Bone marrow (tissue), 2 donors: ENCODE results near the gene ZNF511.
"Not testable (repeated sequence)": the region's sequence is repeated elsewhere in the genome, so short reads cannot be mapped to it uniquely, and the experiment has no call there.

Source experiments
- DNase-seq, 2 donors: peaks; one replicate each; lab custom pipeline; 2025; lab: John Stamatoyannopoulos, UW

Gene ZNF511, protein sequence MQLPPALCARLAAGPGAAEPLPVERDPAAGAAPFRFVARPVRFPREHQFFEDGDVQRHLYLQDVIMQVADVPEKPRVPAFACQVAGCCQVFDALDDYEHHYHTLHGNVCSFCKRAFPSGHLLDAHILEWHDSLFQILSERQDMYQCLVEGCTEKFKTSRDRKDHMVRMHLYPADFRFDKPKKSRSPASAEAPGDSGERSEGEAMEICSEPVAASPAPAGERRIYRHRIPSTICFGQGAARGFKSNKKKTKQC

DNA sequence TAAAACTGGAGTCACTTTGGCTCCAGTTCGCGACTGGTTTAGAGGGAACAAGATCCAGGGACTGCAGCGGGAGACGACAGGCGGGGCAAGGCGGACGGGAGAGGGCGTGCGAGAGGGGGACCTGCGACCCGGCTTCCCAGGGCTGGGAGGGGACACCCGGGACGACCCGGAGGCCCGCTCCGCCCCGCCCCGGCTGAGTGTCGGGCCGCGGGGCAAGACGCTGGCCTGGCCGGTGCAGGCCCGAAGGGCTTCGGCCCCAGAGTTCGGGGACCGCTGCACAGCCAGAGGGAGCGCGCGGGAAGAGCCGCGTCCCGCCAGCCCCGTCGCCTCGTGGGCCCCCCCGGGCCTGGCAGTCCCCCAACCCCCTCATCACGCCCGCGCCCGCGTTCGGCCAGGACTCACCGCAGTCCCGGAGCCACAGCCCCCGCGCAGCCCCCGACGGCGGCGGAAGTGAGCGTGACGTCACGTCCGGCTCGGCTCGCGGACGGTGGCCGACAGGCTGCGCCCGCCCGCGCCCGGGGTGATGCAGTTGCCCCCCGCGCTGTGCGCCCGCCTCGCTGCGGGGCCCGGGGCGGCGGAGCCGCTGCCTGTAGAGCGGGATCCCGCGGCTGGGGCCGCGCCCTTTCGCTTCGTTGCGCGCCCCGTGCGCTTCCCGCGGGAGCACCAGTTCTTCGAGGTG lies at the start of gene ZNF511, which contains the start of gene TUBGCP2:
TSS of gene ZNF511 (plus strand) at position 494 of the 679 bp plus-strand sequence. CDS start at position 524, 30 bp downstream.
TSS of gene TUBGCP2 (minus strand) at position 452 of the 679 bp plus-strand sequence. CDS start 5,931 bp downstream, outside the sequence.
- peak; percentile 49 to 98 for DNase-seq

- DNase-seq, result no peak
Observed at GRCh38 chr10:133259602-133259989, 49.1 kb upstream of the ZNF511 start.

DNA sequence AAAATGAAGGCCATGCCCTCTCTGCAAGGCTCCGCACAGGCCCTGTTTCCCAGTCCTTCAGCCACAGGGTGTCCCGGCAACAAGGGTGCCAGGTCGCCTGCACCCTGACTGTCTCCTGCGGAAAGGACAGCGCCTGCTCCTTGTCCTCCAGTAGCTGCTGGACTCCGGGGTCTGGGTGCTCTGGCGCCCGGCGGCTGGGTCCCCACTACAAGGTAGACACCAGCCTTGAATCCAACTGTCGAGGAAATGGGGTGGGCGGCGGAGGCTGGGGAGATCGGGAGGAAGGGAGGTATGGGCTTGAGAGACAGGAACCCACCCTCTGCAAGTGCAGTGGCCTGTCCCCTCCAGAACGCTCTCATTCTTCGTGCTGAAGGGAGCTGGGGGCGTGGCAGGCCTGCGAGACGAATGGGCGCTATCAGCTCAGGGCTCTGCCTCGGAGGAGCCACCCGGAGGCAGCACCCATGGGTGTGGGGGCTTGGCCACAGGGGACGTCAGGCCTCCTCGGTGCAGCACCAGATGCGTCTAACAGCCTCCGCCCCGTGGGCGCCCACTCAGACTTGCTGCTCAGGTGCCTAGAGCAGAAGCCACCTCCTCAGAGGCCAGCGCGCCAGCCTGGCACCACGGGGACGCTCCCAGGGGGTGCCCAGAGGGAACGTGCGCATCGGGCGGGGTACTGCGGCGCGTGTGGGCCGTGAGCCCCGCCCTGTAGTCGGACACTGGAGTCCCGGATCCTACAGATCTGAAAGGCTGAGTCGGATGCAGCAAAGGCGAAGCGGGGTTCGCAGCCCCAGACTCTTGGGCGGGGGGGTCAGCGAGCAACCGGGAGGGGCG lies 47.6 kb upstream of the ZNF511 start:
- DNase-seq, result no peak

DNA sequence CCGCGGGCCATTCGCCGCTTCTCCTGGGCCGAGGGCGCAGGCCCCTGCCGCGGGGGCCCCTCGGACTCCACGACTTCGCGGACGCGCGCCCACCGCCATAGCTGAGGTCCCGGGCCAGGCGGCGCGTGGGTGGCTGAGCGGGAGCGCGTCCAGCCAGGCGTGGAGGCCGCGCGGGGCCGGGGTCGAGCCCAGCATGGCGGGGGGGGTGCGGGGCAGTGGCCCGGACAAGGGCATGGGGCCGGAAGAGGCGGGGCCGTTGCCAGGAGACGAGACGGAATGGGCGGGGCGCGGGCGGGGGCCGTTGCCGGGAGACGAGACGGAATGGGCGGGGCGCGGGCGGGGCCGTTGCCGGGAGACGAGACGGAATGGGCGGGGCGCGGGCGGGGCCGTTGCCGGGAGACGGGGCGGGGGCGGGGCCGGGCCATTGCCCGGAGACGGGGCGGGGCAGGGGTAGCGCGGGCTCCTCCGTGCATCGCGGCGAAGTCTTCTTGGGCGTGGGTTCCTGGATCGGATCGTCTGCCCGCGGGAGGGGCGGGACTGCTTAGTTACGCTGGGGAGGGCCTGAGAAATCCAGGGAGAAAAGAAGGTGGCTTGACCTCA lies 46.9 kb upstream of the ZNF511 start:
- peak; percentile 37 to 72 for DNase-seq

- no peak for DNase-seq
Observed at GRCh38 chr10:133262696-133263095, 46.0 kb upstream of the ZNF511 start.

GRCh38 chr10:133263674-133264073 lies 45.0 kb upstream of the ZNF511 start:
- no peak for DNase-seq

- no peak for DNase-seq
Observed at GRCh38 chr10:133264461-133264860, 44.3 kb upstream of the ZNF511 start.

GRCh38 chr10:133265052-133265451 lies 43.7 kb upstream of the ZNF511 start:
- DNase-seq, result not testable (repeated sequence)

- DNase-seq, result no peak
Observed at GRCh38 chr10:133266056-133266795, 42.5 kb upstream of the ZNF511 start.

- no peak for DNase-seq
Observed at GRCh38 chr10:133267293-133267692, 41.4 kb upstream of the ZNF511 start.

DNA sequence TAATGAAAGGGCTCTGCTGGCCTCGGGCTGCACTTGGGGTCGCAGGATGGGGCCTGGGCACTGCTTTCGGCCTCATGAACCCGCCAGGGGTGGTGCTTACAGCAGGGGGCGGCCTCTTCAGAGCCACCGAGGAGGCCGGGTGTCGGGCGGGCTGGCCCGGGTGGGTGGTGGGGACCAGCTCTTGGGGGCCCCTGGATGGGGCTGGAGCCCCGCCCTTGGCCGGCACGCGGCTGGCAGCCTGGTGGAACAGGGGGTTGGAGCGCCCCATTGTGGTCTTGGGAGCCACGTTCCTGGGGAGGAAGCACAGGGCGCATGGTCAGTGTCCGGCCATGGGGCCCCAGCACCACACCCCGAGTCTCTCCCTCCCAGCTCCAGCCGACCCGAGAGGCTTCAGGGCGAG lies 40.9 kb upstream of the ZNF511 start:
- DNase-seq, result no peak

DNA sequence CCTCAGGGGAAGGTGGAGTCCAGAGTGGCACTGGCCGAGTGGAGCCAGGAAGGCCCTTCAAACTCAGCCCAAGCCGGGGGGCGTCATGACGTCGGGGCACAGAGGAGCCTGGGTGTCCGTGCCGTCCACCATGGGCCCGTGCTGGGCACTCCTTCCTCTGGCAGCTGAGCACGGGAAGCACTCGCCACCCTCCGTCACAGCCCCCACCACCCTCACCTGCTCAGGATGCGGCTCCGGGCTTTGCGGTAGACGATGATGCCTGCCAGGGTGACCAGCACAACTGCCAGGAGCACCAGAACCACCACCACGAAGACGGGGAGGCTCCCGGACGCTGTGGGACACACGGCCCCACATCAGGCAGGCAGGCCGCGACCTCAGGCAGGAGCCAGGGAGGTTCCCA lies 40.2 kb upstream of the ZNF511 start:
- DNase-seq, result no peak

- no peak for DNase-seq
Observed at GRCh38 chr10:133269367-133269766, 39.3 kb upstream of the ZNF511 start.

DNA sequence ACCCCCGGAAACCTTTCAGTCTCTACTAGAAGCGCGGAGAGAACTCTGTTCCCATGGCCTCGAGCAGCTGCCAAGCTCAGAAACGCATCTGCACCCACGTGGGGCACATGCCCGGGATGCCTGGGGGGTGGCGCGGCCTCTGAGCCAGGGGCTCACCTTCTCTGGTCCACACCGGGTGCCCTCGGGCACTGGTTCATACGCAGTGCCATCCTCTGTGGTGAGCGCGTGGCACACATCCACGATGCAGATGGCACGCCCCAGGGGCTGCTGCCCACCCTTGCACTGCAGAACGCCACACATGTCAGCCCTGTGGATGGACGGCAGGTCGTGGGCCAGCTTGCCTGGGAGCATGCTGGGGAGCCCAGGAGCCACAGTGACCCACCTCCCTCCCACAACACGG lies 38.5 kb upstream of the ZNF511 start:
- no peak for DNase-seq

GRCh38 chr10:133270773-133271297 lies 37.9 kb upstream of the ZNF511 start:
- DNase-seq, result no peak

- DNase-seq, result no peak
Observed at GRCh38 chr10:133271521-133272300, 37.0 kb upstream of the ZNF511 start.

DNA sequence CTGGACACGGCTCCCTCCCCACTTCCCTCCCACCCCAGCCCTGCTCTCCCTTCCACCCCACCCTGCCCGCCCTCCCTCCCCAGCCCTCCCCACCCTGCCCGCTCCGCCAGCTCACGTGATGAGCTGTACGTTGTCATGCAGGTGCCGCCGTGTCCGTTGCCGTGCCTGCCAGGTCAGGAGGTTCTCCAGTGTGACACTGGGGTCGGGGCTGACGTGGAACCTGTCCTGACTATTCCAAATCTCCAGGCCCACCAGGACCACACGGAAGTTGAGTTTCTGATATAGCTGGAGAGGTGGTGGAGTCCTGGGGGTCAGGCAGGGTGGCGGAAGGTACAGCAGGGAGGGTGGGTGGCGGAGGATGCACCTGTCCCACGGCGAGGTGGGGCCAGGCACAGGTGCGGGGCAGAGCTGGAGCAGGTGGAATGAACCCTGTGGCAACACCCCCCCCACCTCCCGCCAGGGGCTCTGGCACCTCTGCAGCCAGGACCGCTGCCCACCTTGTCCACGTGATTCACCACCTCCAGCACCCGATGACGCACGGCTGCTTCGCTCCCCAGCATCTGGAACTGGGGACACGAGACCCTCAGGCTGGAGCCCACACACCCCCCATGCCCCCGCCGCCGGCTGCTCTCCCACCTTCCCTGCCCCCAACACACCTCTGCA lies 36.3 kb upstream of the ZNF511 start:
- DNase-seq, result no peak

DNA sequence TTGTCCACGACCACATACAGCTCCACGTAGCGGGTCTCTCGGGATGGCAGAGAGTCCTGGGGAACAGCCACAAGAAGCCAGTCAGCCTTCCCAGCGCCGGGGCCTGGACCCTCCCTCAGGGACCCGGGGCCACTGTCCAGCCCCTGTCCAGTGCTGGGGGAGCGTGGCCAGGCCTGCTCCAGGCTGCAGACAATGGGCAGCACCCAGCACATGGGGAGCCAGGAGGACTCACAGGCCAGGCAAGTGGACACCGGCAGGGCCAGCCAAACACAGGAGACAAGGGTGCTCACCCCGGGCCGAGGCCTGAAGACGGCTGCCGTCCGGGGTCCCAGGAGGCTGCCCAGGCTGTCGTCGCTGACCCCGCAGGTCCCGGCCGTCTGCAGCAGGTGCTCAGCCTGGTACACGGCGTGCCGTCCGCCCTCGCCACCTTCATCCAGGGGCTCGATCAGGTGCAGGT lies 35.7 kb upstream of the ZNF511 start:
- DNase-seq, result no peak

- DNase-seq, result no peak
Observed at GRCh38 chr10:133273534-133274143, 35.1 kb upstream of the ZNF511 start.
